Measurements from ENCODE around the gene NOLC1. TPM values are rescaled to one million over a fixed set of nuclear protein-coding genes. Genes with fewer than 3 reads are reported as not detected.

The NOLC1 gene
- total and polyA plus RNA-seq, 2 of the 13 experiments (the other 11 are each of a cell fraction or from before 2014, with no cell fraction given): 50.6 to 81.0 TPM

DNA sequence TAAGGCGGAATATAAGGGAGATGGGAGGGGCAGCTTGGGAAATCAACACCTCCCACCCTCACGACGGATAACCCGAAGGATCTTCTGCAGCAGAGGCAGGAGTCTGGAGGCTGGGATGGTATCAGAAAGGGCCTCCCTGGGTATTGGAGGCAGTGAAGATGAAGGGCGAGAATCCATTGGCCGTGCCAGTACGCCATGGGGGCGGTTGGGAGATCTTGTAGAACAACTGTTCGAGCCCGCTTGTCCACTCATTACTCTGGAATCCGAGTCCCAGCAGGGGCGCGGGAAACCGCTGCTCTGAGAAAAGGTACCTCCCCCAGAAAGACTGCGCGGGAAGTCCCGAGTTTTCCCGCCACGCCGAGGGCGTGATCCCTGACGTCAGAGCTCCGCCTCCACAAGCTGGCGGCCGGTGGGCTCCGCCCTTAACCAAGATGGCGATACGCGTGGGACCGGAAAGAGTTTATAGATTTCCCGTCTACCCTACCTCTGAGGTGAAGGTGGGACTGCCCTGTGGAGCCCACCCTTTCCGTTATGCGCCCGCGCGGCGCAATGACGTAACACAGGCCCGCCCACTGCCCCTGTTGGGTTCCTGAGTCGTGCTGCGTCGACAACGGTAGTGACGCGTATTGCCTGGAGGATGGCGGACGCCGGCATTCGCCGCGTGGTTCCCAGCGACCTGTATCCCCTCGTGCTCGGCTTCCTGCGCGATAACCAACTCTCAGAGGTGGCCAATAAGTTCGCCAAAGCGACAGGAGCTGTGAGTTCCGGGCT lies at the start of gene NOLC1 (continued):
- TF ChIP-seq ZKSCAN8 (CRISPR knock-in tag; IDR thresholded peaks at IDR 0.05; ENCODE audit: borderline replicate concordance): 0 out of 2 replicates have a peak, but pooled peaks have one; percentile 53
- TF ChIP-seq ZFP36L1 (CRISPR knock-in tag; IDR thresholded peaks at IDR 0.05): no peak
- TF ChIP-seq, protein P1, sequence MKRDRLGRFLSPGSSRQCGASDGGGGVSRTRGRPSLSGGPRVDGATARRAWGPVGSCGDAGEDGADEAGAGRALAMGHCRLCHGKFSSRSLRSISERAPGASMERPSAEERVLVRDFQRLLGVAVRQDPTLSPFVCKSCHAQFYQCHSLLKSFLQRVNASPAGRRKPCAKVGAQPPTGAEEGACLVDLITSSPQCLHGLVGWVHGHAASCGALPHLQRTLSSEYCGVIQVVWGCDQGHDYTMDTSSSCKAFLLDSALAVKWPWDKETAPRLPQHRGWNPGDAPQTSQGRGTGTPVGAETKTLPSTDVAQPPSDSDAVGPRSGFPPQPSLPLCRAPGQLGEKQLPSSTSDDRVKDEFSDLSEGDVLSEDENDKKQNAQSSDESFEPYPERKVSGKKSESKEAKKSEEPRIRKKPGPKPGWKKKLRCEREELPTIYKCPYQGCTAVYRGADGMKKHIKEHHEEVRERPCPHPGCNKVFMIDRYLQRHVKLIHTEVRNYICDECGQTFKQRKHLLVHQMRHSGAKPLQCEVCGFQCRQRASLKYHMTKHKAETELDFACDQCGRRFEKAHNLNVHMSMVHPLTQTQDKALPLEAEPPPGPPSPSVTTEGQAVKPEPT (CRISPR knock-in tag; IDR thresholded peaks at IDR 0.05; ENCODE audit: low read depth): no peak
- TF ChIP-seq ZBTB38 (CRISPR knock-in tag; IDR thresholded peaks at IDR 0.05): peak; percentile 82; the same call in 1 of the 2 replicates
- TF ChIP-seq ZNF468 (CRISPR knock-in tag; IDR thresholded peaks at IDR 0.05): no peak; the same call in 1 of the 2 replicates
- TF ChIP-seq SIX4 (CRISPR knock-in tag; IDR thresholded peaks at IDR 0.05): no peak
- TF ChIP-seq DNMT1 (CRISPR knock-in tag; IDR thresholded peaks at IDR 0.05): peak; percentile 81; the same call in 1 of the 2 replicates
- TF ChIP-seq GATA4 (IDR thresholded peaks at IDR 0.05; ENCODE audit: borderline replicate concordance, low read depth): no peak; the same call in 1 of the 2 replicates
- TF ChIP-seq, protein P2, sequence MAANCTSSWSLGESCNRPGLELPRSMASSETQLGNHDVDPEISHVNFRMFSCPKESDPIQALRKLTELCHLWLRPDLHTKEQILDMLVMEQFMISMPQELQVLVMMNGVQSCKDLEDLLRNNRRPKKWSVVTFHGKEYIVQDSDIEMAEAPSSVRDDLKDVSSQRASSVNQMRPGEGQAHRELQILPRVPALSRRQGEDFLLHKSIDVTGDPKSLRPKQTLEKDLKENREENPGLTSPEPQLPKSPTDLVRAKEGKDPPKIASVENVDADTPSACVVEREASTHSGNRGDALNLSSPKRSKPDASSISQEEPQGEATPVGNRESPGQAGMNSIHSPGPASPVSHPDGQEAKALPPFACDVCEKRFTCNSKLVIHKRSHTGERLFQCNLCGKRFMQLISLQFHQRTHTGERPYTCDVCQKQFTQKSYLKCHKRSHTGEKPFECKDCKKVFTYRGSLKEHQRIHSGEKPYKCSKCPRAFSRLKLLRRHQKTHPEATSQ (CRISPR knock-in tag; IDR thresholded peaks at IDR 0.05; ENCODE audit: borderline replicate concordance): peak; percentile 96; the same call in 1 of the 2 replicates
- TF ChIP-seq ZNF205 (CRISPR knock-in tag; IDR thresholded peaks at IDR 0.05): peak; percentile 45; the same call in 1 of the 2 replicates
- TF ChIP-seq, protein P3, sequence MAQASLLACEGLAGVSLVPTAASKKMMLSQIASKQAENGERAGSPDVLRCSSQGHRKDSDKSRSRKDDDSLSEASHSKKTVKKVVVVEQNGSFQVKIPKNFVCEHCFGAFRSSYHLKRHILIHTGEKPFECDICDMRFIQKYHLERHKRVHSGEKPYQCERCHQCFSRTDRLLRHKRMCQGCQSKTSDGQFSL (CRISPR knock-in tag; IDR thresholded peaks at IDR 0.05): no peak
- TF ChIP-seq, protein P4, sequence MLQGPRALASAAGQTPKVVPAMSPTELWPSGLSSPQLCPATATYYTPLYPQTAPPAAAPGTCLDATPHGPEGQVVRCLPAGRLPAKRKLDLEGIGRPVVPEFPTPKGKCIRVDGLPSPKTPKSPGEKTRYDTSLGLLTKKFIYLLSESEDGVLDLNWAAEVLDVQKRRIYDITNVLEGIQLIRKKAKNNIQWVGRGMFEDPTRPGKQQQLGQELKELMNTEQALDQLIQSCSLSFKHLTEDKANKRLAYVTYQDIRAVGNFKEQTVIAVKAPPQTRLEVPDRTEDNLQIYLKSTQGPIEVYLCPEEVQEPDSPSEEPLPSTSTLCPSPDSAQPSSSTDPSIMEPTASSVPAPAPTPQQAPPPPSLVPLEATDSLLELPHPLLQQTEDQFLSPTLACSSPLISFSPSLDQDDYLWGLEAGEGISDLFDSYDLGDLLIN (CRISPR knock-in tag; IDR thresholded peaks at IDR 0.05; ENCODE audit: borderline replicate concordance): peak; percentile 98; the same call in 1 of the 2 replicates
- TF ChIP-seq ZSCAN12 (CRISPR knock-in tag; IDR thresholded peaks at IDR 0.05): no peak; the same call in 1 of the 2 replicates
- TF ChIP-seq, protein P5, sequence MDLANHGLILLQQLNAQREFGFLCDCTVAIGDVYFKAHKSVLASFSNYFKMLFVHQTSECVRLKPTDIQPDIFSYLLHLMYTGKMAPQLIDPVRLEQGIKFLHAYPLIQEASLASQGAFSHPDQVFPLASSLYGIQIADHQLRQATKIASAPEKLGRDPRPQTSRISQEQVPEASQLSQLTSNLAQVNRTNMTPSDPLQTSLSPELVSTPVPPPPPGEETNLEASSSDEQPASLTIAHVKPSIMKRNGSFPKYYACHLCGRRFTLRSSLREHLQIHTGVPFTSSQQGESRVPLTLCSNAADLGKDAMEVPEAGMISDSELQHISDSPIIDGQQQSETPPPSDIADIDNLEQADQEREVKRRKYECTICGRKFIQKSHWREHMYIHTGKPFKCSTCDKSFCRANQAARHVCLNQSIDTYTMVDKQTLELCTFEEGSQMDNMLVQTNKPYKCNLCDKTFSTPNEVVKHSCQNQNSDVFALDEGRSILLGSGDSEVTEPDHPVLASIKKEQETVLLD (CRISPR knock-in tag; IDR thresholded peaks at IDR 0.05; ENCODE audit: low read depth): peak; percentile 87
- no peak for TF ChIP-seq SRSF4 (IDR thresholded peaks at IDR 0.05; ENCODE audit: low read depth, low read length, poor library complexity, severe bottlenecking)
- TF ChIP-seq ZSCAN20 (CRISPR knock-in tag; IDR thresholded peaks at IDR 0.05; ENCODE audit: borderline replicate concordance): peak; percentile 58; the same call in 1 of the 2 replicates
- no peak; the same call in 1 of the 2 replicates for TF ChIP-seq ZNF30 (CRISPR knock-in tag; IDR thresholded peaks at IDR 0.05)
- no peak for TF ChIP-seq ZBTB3 (CRISPR knock-in tag; IDR thresholded peaks at IDR 0.05; ENCODE audit: borderline replicate concordance, low read depth)
- peak; percentile 20; the same call in 1 of the 2 replicates for TF ChIP-seq NFKBIZ (CRISPR knock-in tag; IDR thresholded peaks at IDR 0.05)
- TF ChIP-seq ZNF136 (CRISPR knock-in tag; IDR thresholded peaks at IDR 0.05; ENCODE audit: low read depth): peak; percentile 93; the same call in 1 of the 2 replicates
- no peak for TF ChIP-seq ZNF460 (CRISPR knock-in tag; IDR thresholded peaks at IDR 0.05; ENCODE audit: borderline replicate concordance)
- no peak for TF ChIP-seq U2AF1 (optimal IDR thresholded peaks at IDR 0.05; ENCODE audit: low read depth, low read length)

Measured in HepG2 (cell line).